HepG2 (cell line): ENCODE data around the gene COL8A2. TPM values are rescaled to one million over a fixed set of nuclear protein-coding genes. Genes with fewer than 3 reads are reported as not detected.

Experiments used
- DNMT3B ChIP-seq: conservative IDR thresholded peaks from 2 replicates; pipeline ENCODE4 v1.6.1; 2016; ENCODE audit warnings: missing biosample characterization, control low read depth
- HCFC1 ChIP-seq: fragments of 150-350 bp; IDR thresholded peaks from 2 replicates; pipeline ENCODE4 v1.6.1; 2014; ENCODE audit warnings: low read depth, low read length
- HDAC2 ChIP-seq: sonication (generic); formaldehyde crosslinking; IDR thresholded peaks from 2 replicates; pipeline ENCODE4 v1.4.0; 2020; ENCODE audit warnings: missing genetic modification reagents
- HHEX ChIP-seq: IDR thresholded peaks from 2 replicates; pipeline ENCODE4 v1.6.1; 2016; ENCODE audit warnings: control low read depth
- HOXA5 ChIP-seq: sonication (generic); formaldehyde crosslinking; IDR thresholded peaks from 2 replicates; pipeline ENCODE4 v1.4.0; 2020; ENCODE audit warnings: missing genetic modification reagents
- MAFK ChIP-seq, 2 experiments: IDR thresholded peaks in 1 of 2; conservative IDR thresholded peaks in 1 of 2; 2 replicates each; pipeline ENCODE4 v1.6.1; 2011; ENCODE audit warnings: improper control_type of control experiment in 2 of 2, low read length in 2 of 2
- NFYC ChIP-seq: IDR thresholded peaks from 2 replicates; pipeline ENCODE4 v1.6.1; 2016; ENCODE audit warnings: missing genetic modification reagents, missing compliant biosample characterization
- PCBP2 ChIP-seq: fragments of 200-400 bp; formaldehyde crosslinking; optimal IDR thresholded peaks from 2 replicates; pipeline ENCODE3; 2018; ENCODE audit warnings: low read length, low read depth; ENCODE audit not compliant: poor library complexity, severe bottlenecking
- PLRG1 ChIP-seq: fragments of 450-650 bp; conservative IDR thresholded peaks from 2 replicates; pipeline ENCODE4 v1.6.1; 2016
- RFXAP ChIP-seq: sonication (generic); formaldehyde crosslinking; IDR thresholded peaks from 2 replicates; pipeline ENCODE4 v1.4.0; 2020; ENCODE audit warnings: missing genetic modification reagents, borderline replicate concordance
- SMARCC2 ChIP-seq: fragments of 450-650 bp; IDR thresholded peaks from 2 replicates; pipeline ENCODE4 v1.6.1; 2017; ENCODE audit warnings: antibody characterized with exemption, mild to moderate bottlenecking
- YEATS4 ChIP-seq: sonication (generic); formaldehyde crosslinking; IDR thresholded peaks from 2 replicates; pipeline ENCODE4 v1.4.0; 2020; ENCODE audit warnings: missing genetic modification reagents, borderline replicate concordance
- ZFP36 ChIP-seq: fragments of 150-350 bp; IDR thresholded peaks from 2 replicates; pipeline ENCODE4 v1.6.1; 2018; ENCODE audit warnings: borderline replicate concordance, low read length, low read depth; ENCODE audit not compliant: partially characterized antibody
- ZFP36L2 ChIP-seq: sonication (generic); formaldehyde crosslinking; IDR thresholded peaks from 2 replicates; pipeline ENCODE4 v1.4.0; 2020; ENCODE audit warnings: missing genetic modification reagents
- ZNF136 ChIP-seq: sonication (generic); formaldehyde crosslinking; IDR thresholded peaks from 2 replicates; pipeline ENCODE4 v1.8.1; 2022; ENCODE audit warnings: low read depth, mild to moderate bottlenecking, moderate library complexity, missing genetic modification reagents
- ZNF234 ChIP-seq: sonication (generic); formaldehyde crosslinking; conservative IDR thresholded peaks from 2 replicates; pipeline ENCODE4 v1.5.1; 2020; ENCODE audit warnings: mild to moderate bottlenecking, missing genetic modification reagents
- ZNF251 ChIP-seq: sonication (generic); formaldehyde crosslinking; IDR thresholded peaks from 2 replicates; pipeline ENCODE4 v1.9.0; 2021; ENCODE audit warnings: mild to moderate bottlenecking, missing genetic modification reagents
- ZNF256 ChIP-seq: sonication (generic); formaldehyde crosslinking; conservative IDR thresholded peaks from 2 replicates; pipeline ENCODE4 v1.4.0; 2020; ENCODE audit warnings: missing genetic modification reagents
- ZNF558 ChIP-seq: sonication (generic); formaldehyde crosslinking; IDR thresholded peaks from 2 replicates; pipeline ENCODE4 v1.9.0; 2022; ENCODE audit warnings: mild to moderate bottlenecking, missing genetic modification reagents, borderline replicate concordance
- ZNF7 ChIP-seq: IDR thresholded peaks from 2 replicates; pipeline ENCODE4 v1.6.1; 2016; ENCODE audit warnings: missing biosample characterization, missing genetic modification reagents
- ZNF709 ChIP-seq: sonication (generic); formaldehyde crosslinking; IDR thresholded peaks from 2 replicates; pipeline ENCODE4 v1.5.0; 2020; ENCODE audit warnings: mild to moderate bottlenecking, missing genetic modification reagents
- polyA plus RNA-seq, 8 experiments: library from polyadenylated mRNA; depleted of rRNA in 3 of 8; stranded (reverse) in 7 of 8; unstranded in 1 of 8; fragments of >200 nt; fragmentation: Illumina TruSeq in 4 of 8; extraction: Trizol in 4 of 8; gene quantifications; 2 replicates each; pipeline versions ENCODE4 v1.2.1 to v1.2.3, GENCODE V29; 2011 to 2016; ENCODE audit warnings: low read depth in 4 of 8, missing spikeins in 1 of 8, mixed read lengths in 1 of 8; ENCODE audit not compliant: insufficient read depth in 1 of 8
- total RNA-seq, 5 experiments: library from RNA; depleted of rRNA; stranded (reverse); fragments of >200 nt; fragmentation: Illumina TruSeq; extraction: Trizol; gene quantifications; 2 replicates each; pipeline ENCODE4 v1.2.3, GENCODE V29; 2016; ENCODE audit warnings: low read depth in 1 of 5
- TF ChIP-seq, protein P1 (sequence below): sonication (generic); formaldehyde crosslinking; IDR thresholded peaks from 2 replicates; pipeline ENCODE4 v1.4.0; 2020; ENCODE audit warnings: missing genetic modification reagents, borderline replicate concordance
- TF ChIP-seq, protein P2 (sequence below): sonication (generic); formaldehyde crosslinking; IDR thresholded peaks from 2 replicates; pipeline ENCODE4 v1.4.0; 2020; ENCODE audit warnings: mild to moderate bottlenecking, missing genetic modification reagents
- TF ChIP-seq, protein P3 (sequence below): sonication (generic); formaldehyde crosslinking; IDR thresholded peaks from 2 replicates; pipeline ENCODE4 v1.5.1; 2020; ENCODE audit warnings: mild to moderate bottlenecking, missing genetic modification reagents, moderate library complexity
- TF ChIP-seq, protein P4 (sequence below): sonication (generic); IDR thresholded peaks from 2 replicates; pipeline ENCODE4 v1.6.1; 2016; ENCODE audit warnings: low read depth, borderline replicate concordance

Gene COL8A2
- total and polyA plus RNA-seq, 2 of the 13 experiments (the other 11 are each of a cell fraction or from before 2014, with no cell fraction given) = 0.13 to 0.24 TPM

DNA sequence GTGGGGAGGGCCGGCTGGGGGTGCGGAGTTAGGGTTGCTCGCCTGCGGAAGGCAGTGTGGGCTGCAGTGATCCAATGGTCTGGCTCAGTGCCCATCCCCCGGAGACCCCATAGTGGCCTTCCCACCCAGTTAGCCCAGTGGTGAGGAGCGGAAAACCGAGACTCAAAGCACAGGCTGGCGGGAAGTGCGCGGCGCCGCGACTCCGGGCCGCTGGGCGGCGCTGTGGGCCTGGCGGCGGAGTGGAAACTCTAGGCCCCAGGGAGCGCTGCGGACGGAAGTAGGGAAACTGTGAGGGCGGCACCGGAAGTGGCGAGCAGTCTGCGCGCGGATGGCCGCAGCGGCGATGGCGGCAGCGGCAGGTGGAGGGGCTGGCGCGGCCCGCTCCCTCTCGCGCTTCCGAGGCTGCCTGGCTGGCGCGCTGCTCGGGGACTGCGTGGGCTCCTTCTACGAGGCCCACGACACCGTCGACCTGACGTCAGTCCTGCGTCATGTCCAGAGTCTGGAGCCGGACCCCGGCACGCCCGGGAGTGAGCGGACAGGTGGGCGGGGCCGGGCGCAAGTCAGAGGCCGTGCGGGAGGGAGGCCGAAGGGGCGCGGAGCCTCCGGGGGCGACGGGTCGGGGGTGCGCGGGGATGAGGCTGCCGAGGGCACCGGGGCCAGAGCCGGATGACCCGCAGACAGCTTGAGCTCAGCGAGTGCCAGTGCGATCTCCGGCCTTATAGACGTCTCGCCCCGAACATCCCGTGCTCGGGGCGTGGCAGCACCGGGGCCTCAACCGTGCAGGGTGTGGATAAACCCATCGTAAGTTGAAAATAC is 36.2 kb downstream of the COL8A2 start, which contains the start of gene ADPRS (continued):
- TF ChIP-seq, protein P1, sequence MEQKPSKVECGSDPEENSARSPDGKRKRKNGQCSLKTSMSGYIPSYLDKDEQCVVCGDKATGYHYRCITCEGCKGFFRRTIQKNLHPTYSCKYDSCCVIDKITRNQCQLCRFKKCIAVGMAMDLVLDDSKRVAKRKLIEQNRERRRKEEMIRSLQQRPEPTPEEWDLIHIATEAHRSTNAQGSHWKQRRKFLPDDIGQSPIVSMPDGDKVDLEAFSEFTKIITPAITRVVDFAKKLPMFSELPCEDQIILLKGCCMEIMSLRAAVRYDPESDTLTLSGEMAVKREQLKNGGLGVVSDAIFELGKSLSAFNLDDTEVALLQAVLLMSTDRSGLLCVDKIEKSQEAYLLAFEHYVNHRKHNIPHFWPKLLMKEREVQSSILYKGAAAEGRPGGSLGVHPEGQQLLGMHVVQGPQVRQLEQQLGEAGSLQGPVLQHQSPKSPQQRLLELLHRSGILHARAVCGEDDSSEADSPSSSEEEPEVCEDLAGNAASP (CRISPR knock-in tag) = peak; percentile 76; the same call in 1 of the 2 replicates
- no peak; the same call in 1 of the 2 replicates for TF ChIP-seq NFYC
- no peak for TF ChIP-seq PCBP2
- peak; percentile 98 for TF ChIP-seq YEATS4 (CRISPR knock-in tag)
- TF ChIP-seq ZNF558 (CRISPR knock-in tag) = peak; percentile 57; the same call in 1 of the 2 replicates
- TF ChIP-seq MAFK (conservative IDR thresholded peaks at IDR 0.05 in 1 of 2, IDR thresholded peaks at IDR 0.05 in 1 of 2; ENCODE audit: low read length in 2 of 2) = no peak
- no peak for TF ChIP-seq ZNF251 (CRISPR knock-in tag)
- TF ChIP-seq, protein P2, sequence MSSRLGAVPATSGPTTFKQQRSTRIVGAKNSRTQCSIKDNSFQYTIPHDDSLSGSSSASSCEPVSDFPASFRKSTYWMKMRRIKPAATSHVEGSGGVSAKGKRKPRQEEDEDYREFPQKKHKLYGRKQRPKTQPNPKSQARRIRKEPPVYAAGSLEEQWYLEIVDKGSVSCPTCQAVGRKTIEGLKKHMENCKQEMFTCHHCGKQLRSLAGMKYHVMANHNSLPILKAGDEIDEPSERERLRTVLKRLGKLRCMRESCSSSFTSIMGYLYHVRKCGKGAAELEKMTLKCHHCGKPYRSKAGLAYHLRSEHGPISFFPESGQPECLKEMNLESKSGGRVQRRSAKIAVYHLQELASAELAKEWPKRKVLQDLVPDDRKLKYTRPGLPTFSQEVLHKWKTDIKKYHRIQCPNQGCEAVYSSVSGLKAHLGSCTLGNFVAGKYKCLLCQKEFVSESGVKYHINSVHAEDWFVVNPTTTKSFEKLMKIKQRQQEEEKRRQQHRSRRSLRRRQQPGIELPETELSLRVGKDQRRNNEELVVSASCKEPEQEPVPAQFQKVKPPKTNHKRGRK = peak; percentile 39; the same call in 1 of the 2 replicates
- TF ChIP-seq ZNF709 (CRISPR knock-in tag) = peak; percentile 98
- TF ChIP-seq SMARCC2 = no peak
- TF ChIP-seq, protein P3, sequence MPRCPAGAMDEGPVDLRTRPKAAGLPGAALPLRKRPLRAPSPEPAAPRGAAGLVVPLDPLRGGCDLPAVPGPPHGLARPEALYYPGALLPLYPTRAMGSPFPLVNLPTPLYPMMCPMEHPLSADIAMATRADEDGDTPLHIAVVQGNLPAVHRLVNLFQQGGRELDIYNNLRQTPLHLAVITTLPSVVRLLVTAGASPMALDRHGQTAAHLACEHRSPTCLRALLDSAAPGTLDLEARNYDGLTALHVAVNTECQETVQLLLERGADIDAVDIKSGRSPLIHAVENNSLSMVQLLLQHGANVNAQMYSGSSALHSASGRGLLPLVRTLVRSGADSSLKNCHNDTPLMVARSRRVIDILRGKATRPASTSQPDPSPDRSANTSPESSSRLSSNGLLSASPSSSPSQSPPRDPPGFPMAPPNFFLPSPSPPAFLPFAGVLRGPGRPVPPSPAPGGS = peak; percentile 70; the same call in 1 of the 2 replicates
- no peak for TF ChIP-seq PLRG1
- TF ChIP-seq, protein P4, sequence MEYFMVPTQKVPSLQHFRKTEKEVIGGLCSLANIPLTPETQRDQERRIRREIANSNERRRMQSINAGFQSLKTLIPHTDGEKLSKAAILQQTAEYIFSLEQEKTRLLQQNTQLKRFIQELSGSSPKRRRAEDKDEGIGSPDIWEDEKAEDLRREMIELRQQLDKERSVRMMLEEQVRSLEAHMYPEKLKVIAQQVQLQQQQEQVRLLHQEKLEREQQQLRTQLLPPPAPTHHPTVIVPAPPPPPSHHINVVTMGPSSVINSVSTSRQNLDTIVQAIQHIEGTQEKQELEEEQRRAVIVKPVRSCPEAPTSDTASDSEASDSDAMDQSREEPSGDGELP = peak; percentile 34; the same call in 1 of the 2 replicates
- no peak; the same call in 1 of the 2 replicates for TF ChIP-seq ZNF234 (CRISPR knock-in tag)
- TF ChIP-seq ZNF136 = no peak
- TF ChIP-seq HDAC2 (CRISPR knock-in tag) = peak; percentile 88
- TF ChIP-seq RFXAP (CRISPR knock-in tag) = peak; percentile 76; the same call in 1 of the 2 replicates
- peak; percentile 72; the same call in 1 of the 2 replicates for TF ChIP-seq HOXA5 (CRISPR knock-in tag)
- no peak; the same call in 1 of the 2 replicates for TF ChIP-seq DNMT3B (CRISPR knock-in tag)
- peak; percentile 90 for TF ChIP-seq ZNF256
- TF ChIP-seq HHEX (CRISPR knock-in tag) = no peak
- no peak for TF ChIP-seq ZFP36L2 (CRISPR knock-in tag)
- no peak for TF ChIP-seq ZNF7 (CRISPR knock-in tag)
- TF ChIP-seq ZFP36 = no peak
- peak; percentile 74 for TF ChIP-seq HCFC1
